SU-DHL-6 (cell line): ENCODE measurements around the gene UQCRQ.

ENCODE experiments used
- CTCF ChIP-seq: fragments of 200-600 bp; sonication (generic); IDR thresholded peaks from one replicate; pipeline ENCODE4 v1.5.1; 2017; ENCODE audit warnings: antibody characterized with exemption, mild to moderate bottlenecking, low read length, moderate library complexity; ENCODE audit not compliant: insufficient read depth, poor library complexity, severe bottlenecking
- EZH2phosphoT487 ChIP-seq: fragments of 200-600 bp; sonication (generic), shearing (Covaris generic); conservative IDR thresholded peaks from 2 replicates; pipeline ENCODE4 v1.6.1; 2018; ENCODE audit warnings: mild to moderate bottlenecking, antibody characterized with exemption, low read length, moderate library complexity, mixed read lengths

GRCh38 chr5:132854301-132854700, 12.1 kb upstream of the UQCRQ start:
- TF ChIP-seq CTCF: no peak
- TF ChIP-seq EZH2phosphoT487: no peak
